ENCODE data around the gene URB1.
A peak's percentile ranks its signal among the peaks of the same experiment; 100 is the strongest.
"Not testable (repeated sequence)": the region's sequence is repeated elsewhere in the genome, so short reads cannot be mapped to it uniquely, and the experiment has no call there.

The URB1 gene

GRCh38 chr21:32285476-32285875 lies 107.3 kb downstream of the URB1 start:
- no peak for DNase-seq (ENCODE audit: low read depth)

- no peak for DNase-seq (ENCODE audit: low read depth)
These were observed 109.8 kb downstream of the URB1 start for GRCh38 chr21:32282992-32283391.

- DNase-seq (ENCODE audit: low read depth): no peak
These were observed 111.3 kb downstream of the URB1 start for GRCh38 chr21:32281531-32281930.

- DNase-seq (ENCODE audit: low read depth): no peak
These were observed 113.5 kb downstream of the URB1 start for GRCh38 chr21:32279377-32279680.

- DNase-seq (ENCODE audit: low read depth): peak; percentile 98
These were observed 114.1 kb downstream of the URB1 start, which contains the start of gene MIS18A for GRCh38 chr21:32278518-32279376. Gene MIS18A, minus strand, starts transcription at chr21:32279049. Its CDS starts 35 bp downstream, at chr21:32279014.

GRCh38 chr21:32278103-32278502 lies 114.7 kb downstream of the URB1 start:
- no peak for DNase-seq (ENCODE audit: low read depth)

GRCh38 chr21:32276671-32277070 lies 116.1 kb downstream of the URB1 start:
- no peak for DNase-seq (ENCODE audit: low read depth)

GRCh38 chr21:32270748-32271147 lies 122.1 kb downstream of the URB1 start:
- DNase-seq (ENCODE audit: low read depth): no peak

- DNase-seq (ENCODE audit: low read depth): not testable (repeated sequence)
These were observed 127.5 kb downstream of the URB1 start for GRCh38 chr21:32265321-32265720.

GRCh38 chr21:32261929-32262328 lies 130.9 kb downstream of the URB1 start:
- DNase-seq (ENCODE audit: low read depth): no peak

Measured in activated T-cell treated with anti-CD3 and anti-CD28 coated beads for 24 hours (primary cell).